Endothelial cell of umbilical vein (primary cell): ENCODE data around the gene NTNG1. TPM values are rescaled to one million over a fixed set of nuclear protein-coding genes. Genes with fewer than 3 reads are reported as not detected.

ENCODE experiments used
- BruUV-seq: library from RNA; stranded (reverse); fragments of 400-500 nt; replicated peaks from 2 replicates; lab custom pipeline; 2021; lab: Mats Ljungman, UMichigan
- CTCF ChIA-PET: fragments of 300-600, 350-600 bp; sonication (Branson Sonifier 250); formaldehyde crosslinking; loops from one replicate; lab custom pipeline; 2021; ENCODE audit warnings: antibody characterized with exemption, inconsistent platforms; lab: Charles Lee
- POLR2A ChIA-PET: fragments of 300-600, 350-600 bp; sonication (Branson Sonifier 250); formaldehyde crosslinking; loops from one replicate; lab custom pipeline; 2021; ENCODE audit warnings: antibody characterized with exemption, inconsistent platforms; lab: Charles Lee
- DNase-seq: peaks from one replicate; pipeline ENCODE4 v3.0.0-alpha.2; 2011; ENCODE audit warnings: low read depth, low spot score
- FAIRE-seq: peaks from 2 replicates; lab custom pipeline; 2011; peaks lifted over from hg19 to GRCh38; lab: Jason Lieb, UNC
- H2AFZ ChIP-seq: 2 replicates; pipeline ENCODE4 v1.6.0; 2012; ENCODE audit warnings: low read depth, low read length, control low read depth, inconsistent platforms
- H3K27ac ChIP-seq: 2 replicates; pipeline ENCODE4 v1.5.1; 2011; ENCODE audit warnings: low read depth, mild to moderate bottlenecking, control low read depth, low read length, moderate library complexity; ENCODE audit not compliant: insufficient read depth
- H3K27me3 ChIP-seq, 2 experiments: 2 replicates each; pipeline versions ENCODE4 v1.6.0 to v1.6.1; 2011; ENCODE audit warnings: low read length in 2 of 2, mixed read lengths in 1 of 2; ENCODE audit not compliant: control insufficient read depth in 2 of 2, insufficient read depth in 2 of 2
- H3K36me3 ChIP-seq, 2 experiments: 2 replicates in 1 of 2; 3 replicates in 1 of 2; pipeline ENCODE4 v1.5.1; 2011; ENCODE audit warnings: low read length in 2 of 2, mild to moderate bottlenecking in 1 of 2, moderate library complexity in 1 of 2; ENCODE audit not compliant: control insufficient read depth in 2 of 2, insufficient read depth in 2 of 2; ENCODE audit errors: extremely low read depth in 1 of 2
- H3K4me1 ChIP-seq: 3 replicates; pipeline ENCODE4 v1.5.1; 2011; ENCODE audit warnings: mild to moderate bottlenecking, low read length; ENCODE audit not compliant: control insufficient read depth, insufficient read depth; ENCODE audit errors: extremely low read depth
- H3K4me2 ChIP-seq: 2 replicates; pipeline ENCODE4 v1.6.1; 2011; ENCODE audit warnings: low read length, control low read depth, mixed read lengths; ENCODE audit not compliant: insufficient read depth
- H3K4me3 ChIP-seq, 3 experiments: fragments of 200-600 bp in 1 of 3; sonication (generic), shearing (Covaris generic) in 1 of 3; replicated peaks in 1 of 3; 2 replicates each; pipeline ENCODE4 v1.5.1; 2011 to 2016; ENCODE audit warnings: control low read depth in 3 of 3, low read length in 3 of 3, mild to moderate bottlenecking in 2 of 3, inconsistent platforms in 1 of 3, low read depth in 1 of 3, moderate library complexity in 1 of 3; ENCODE audit not compliant: insufficient read depth in 1 of 3
- H3K79me2 ChIP-seq: 2 replicates; pipeline ENCODE4 v1.6.0; 2012; ENCODE audit warnings: low read length, inconsistent platforms; ENCODE audit not compliant: control insufficient read depth, insufficient read depth
- H3K9ac ChIP-seq: replicated peaks from 2 replicates; pipeline ENCODE3; 2011; ENCODE audit warnings: low read length, control low read depth; ENCODE audit not compliant: insufficient read depth; ENCODE audit errors: extremely low read depth
- H3K9me1 ChIP-seq: replicated peaks from 3 replicates; pipeline ENCODE4 v1.6.0; 2011; ENCODE audit warnings: mild to moderate bottlenecking, low read length; ENCODE audit not compliant: control insufficient read depth, insufficient read depth; ENCODE audit errors: extremely low read depth
- H3K9me3 ChIP-seq: replicated peaks from 2 replicates; pipeline ENCODE4 v1.5.1; 2012; ENCODE audit warnings: low read length, inconsistent platforms; ENCODE audit not compliant: control insufficient read depth, insufficient read depth
- H4K20me1 ChIP-seq: replicated peaks from 2 replicates; pipeline ENCODE3; 2011; ENCODE audit warnings: mild to moderate bottlenecking, low read length; ENCODE audit not compliant: control insufficient read depth, insufficient read depth; ENCODE audit errors: extremely low read depth
- EZH2 ChIP-seq: IDR thresholded peaks from 2 replicates; pipeline ENCODE4 v1.6.1; 2012; ENCODE audit warnings: borderline replicate concordance, low read depth, mild to moderate bottlenecking, moderate library complexity, low read length, inconsistent platforms; ENCODE audit not compliant: severe bottlenecking
- FOS ChIP-seq: IDR thresholded peaks from 2 replicates; pipeline ENCODE4 v1.6.1; 2011; ENCODE audit warnings: mild to moderate bottlenecking, low read length, moderate library complexity, borderline replicate concordance; ENCODE audit not compliant: insufficient read depth
- GATA2 ChIP-seq: IDR thresholded peaks from 2 replicates; pipeline ENCODE4 v1.7.0; 2011; ENCODE audit warnings: low read depth, mild to moderate bottlenecking, moderate library complexity, mixed read lengths, low read length; ENCODE audit not compliant: insufficient read length, insufficient read depth
- JUN ChIP-seq: IDR thresholded peaks from 2 replicates; pipeline ENCODE4 v1.6.1; 2011; ENCODE audit warnings: borderline replicate concordance, low read depth; ENCODE audit not compliant: insufficient read length, insufficient read depth
- MYC ChIP-seq: IDR thresholded peaks from one replicate; pipeline ENCODE4 v1.6.1; 2011; ENCODE audit warnings: mild to moderate bottlenecking, low read depth, low read length
- POLR2A ChIP-seq: IDR thresholded peaks from 2 replicates; pipeline ENCODE4 v1.6.1; 2012; ENCODE audit warnings: low read depth, mild to moderate bottlenecking, control low read depth, low read length
- POLR2AphosphoS5 ChIP-seq: IDR thresholded peaks from 2 replicates; pipeline ENCODE4 v1.6.1; 2012; ENCODE audit warnings: low read depth, mild to moderate bottlenecking, control low read depth, low read length, moderate library complexity; ENCODE audit not compliant: insufficient read depth
- dilution Hi-C: fragments of 300-500 bp; cut with MboI; formaldehyde crosslinking; loops from one replicate; pipeline ENCODE4 v1.15.0; 2019; ENCODE audit warnings: low sequenced_read_pairs; ENCODE audit not compliant: extremely low pct_ligation_motif_present
- intact Hi-C: fragments of 100-400 bp; cut with micrococcal nuclease; formaldehyde crosslinking; loops from one replicate; pipeline ENCODE4 v1.10.0; 2022
- polyA plus RNA-seq, 4 experiments: library from polyadenylated mRNA; depleted of rRNA in 3 of 4; stranded (reverse) in 3 of 4; unstranded in 1 of 4; fragments of >200 nt; gene quantifications; 2 replicates each; pipeline versions ENCODE4 v1.2.1 to v1.2.3, GENCODE V29; 2011 to 2012; ENCODE audit warnings: missing spikeins in 1 of 4
- total RNA-seq: library from RNA; stranded (reverse); gene quantifications from 2 replicates; pipeline ENCODE4 v1.2.3, GENCODE V29; 2021
- TF ChIP-seq, protein P1 (sequence below), 2 donors: IDR thresholded peaks; 1 replicate in 1 of 2; 2 replicates in 1 of 2; pipeline ENCODE4 v1.5.1; 2011; ENCODE audit warnings: low read length in 2 of 2, mild to moderate bottlenecking in 2 of 2, moderate library complexity in 2 of 2, control low read depth in 1 of 2, inconsistent platforms in 1 of 2, low read depth in 1 of 2; ENCODE audit not compliant: insufficient read depth in 1 of 2; ENCODE audit errors: extremely low read depth in 1 of 2
- TF ChIP-seq, protein P2 (sequence below): IDR thresholded peaks from 2 replicates; pipeline ENCODE4 v1.6.1; 2011; ENCODE audit not compliant: insufficient read depth, insufficient read length

Gene NTNG1
- total and polyA plus RNA-seq, 2 donors (not counting 3 experiments of a cell fraction or from before 2014, with no cell fraction given): not detected

DNA sequence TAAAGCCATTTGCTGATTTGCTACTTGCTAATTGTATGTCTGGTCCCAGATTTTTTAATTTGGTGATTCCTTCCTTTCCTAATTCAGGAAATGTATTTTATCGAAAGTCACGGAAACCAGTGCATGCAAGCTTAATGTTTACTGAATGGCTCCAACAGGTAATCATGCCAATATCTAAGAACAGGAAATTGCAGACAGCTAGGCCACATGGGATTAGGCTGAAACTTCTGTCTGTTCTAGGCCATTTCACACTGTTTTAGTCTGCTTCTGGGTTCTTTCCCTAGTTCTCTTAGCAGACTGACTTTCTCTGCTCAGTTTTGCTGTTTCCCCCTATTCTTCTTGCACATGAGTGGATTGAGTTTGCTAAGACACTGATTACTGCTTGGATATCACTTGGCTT lies 111.4 kb downstream of the NTNG1 start:
- no peak overlapping the region for H3K9ac ChIP-seq
- H3K27ac ChIP-seq: no peak overlapping the region
- TF ChIP-seq GATA2 (no peak), POLR2A (no peak), JUN (no peak)
- TF ChIP-seq, protein P1, sequence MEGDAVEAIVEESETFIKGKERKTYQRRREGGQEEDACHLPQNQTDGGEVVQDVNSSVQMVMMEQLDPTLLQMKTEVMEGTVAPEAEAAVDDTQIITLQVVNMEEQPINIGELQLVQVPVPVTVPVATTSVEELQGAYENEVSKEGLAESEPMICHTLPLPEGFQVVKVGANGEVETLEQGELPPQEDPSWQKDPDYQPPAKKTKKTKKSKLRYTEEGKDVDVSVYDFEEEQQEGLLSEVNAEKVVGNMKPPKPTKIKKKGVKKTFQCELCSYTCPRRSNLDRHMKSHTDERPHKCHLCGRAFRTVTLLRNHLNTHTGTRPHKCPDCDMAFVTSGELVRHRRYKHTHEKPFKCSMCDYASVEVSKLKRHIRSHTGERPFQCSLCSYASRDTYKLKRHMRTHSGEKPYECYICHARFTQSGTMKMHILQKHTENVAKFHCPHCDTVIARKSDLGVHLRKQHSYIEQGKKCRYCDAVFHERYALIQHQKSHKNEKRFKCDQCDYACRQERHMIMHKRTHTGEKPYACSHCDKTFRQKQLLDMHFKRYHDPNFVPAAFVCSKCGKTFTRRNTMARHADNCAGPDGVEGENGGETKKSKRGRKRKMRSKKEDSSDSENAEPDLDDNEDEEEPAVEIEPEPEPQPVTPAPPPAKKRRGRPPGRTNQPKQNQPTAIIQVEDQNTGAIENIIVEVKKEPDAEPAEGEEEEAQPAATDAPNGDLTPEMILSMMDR (IDR thresholded peaks at IDR 0.05; ENCODE audit: extremely low read depth in 1 of 2, insufficient read depth in 1 of 2, low read depth in 1 of 2, low read length in 2 of 2): no peak
- H4K20me1 ChIP-seq: no peaks in the 10 kb centered on the region
- dilution Hi-C loops (no loop called here), intact Hi-C loops (no loop called here)
- DNase-seq (no peak), FAIRE-seq (no peak)
- no peaks in the 10 kb centered on the region for H3K79me2 ChIP-seq
- no peak overlapping the region for H3K4me3 ChIP-seq
- no peaks in the 10 kb centered on the region for H3K4me1 ChIP-seq
- H2AFZ ChIP-seq: no peak overlapping the region
- no peak overlapping the region for H3K4me2 ChIP-seq
- no peaks in the 10 kb centered on the region for H3K36me3 ChIP-seq
- ChIA-PET CTCF (no interaction called here), POLR2A (no interaction called here)
- no TSS peak for BruUV-seq
- no peaks in the 10 kb centered on the region for H3K9me1 ChIP-seq
- H3K27me3 ChIP-seq: no peaks in the 10 kb centered on the region
- H3K9me3 ChIP-seq: no peaks in the 10 kb centered on the region

GRCh38 chr1:107254306-107254705 lies 113.5 kb downstream of the NTNG1 start:
- no peaks in the 10 kb centered on the region for H3K79me2 ChIP-seq
- H4K20me1 ChIP-seq: no peaks in the 10 kb centered on the region
- H2AFZ ChIP-seq: no peak overlapping the region
- H3K27ac ChIP-seq: no peak overlapping the region
- no TSS peak for BruUV-seq
- no peaks in the 10 kb centered on the region for H3K36me3 ChIP-seq
- no peak overlapping the region for H3K4me2 ChIP-seq
- POLR2A ChIA-PET: no interaction called here
- no peak for DNase-seq
- no peak overlapping the region for H3K4me3 ChIP-seq
- no peaks in the 10 kb centered on the region for H3K9me3 ChIP-seq
- CTCF ChIA-PET: no interaction called here
- no peaks in the 10 kb centered on the region for H3K27me3 ChIP-seq
- H3K4me1 ChIP-seq: no peaks in the 10 kb centered on the region
- no peaks in the 10 kb centered on the region for H3K9me1 ChIP-seq
- intact Hi-C loops: no loop called here
- H3K9ac ChIP-seq: no peak overlapping the region
- FAIRE-seq: no peak
- no peak for TF ChIP-seq FOS
- no peak for TF ChIP-seq MYC
- TF ChIP-seq, protein P1 (IDR thresholded peaks at IDR 0.05; ENCODE audit: extremely low read depth in 1 of 2, insufficient read depth in 1 of 2, low read depth in 1 of 2, low read length in 2 of 2): no peak
- TF ChIP-seq GATA2: no peak
- TF ChIP-seq EZH2: no peak
- TF ChIP-seq POLR2A: no peak
- TF ChIP-seq, protein P2, sequence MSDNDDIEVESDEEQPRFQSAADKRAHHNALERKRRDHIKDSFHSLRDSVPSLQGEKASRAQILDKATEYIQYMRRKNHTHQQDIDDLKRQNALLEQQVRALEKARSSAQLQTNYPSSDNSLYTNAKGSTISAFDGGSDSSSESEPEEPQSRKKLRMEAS: no peak
- no peak for TF ChIP-seq JUN
- TF ChIP-seq POLR2AphosphoS5: no peak
- dilution Hi-C loops: no loop called here
